Inferior parietal cortex (tissue), 1 donor: ENCODE results near the gene CSMD2.

Experiments
- DNase-seq: peaks from one replicate; pipeline ENCODE4 v3.0.0-alpha.2; 2016; ENCODE audit errors: extremely low spot score

Gene CSMD2

DNA sequence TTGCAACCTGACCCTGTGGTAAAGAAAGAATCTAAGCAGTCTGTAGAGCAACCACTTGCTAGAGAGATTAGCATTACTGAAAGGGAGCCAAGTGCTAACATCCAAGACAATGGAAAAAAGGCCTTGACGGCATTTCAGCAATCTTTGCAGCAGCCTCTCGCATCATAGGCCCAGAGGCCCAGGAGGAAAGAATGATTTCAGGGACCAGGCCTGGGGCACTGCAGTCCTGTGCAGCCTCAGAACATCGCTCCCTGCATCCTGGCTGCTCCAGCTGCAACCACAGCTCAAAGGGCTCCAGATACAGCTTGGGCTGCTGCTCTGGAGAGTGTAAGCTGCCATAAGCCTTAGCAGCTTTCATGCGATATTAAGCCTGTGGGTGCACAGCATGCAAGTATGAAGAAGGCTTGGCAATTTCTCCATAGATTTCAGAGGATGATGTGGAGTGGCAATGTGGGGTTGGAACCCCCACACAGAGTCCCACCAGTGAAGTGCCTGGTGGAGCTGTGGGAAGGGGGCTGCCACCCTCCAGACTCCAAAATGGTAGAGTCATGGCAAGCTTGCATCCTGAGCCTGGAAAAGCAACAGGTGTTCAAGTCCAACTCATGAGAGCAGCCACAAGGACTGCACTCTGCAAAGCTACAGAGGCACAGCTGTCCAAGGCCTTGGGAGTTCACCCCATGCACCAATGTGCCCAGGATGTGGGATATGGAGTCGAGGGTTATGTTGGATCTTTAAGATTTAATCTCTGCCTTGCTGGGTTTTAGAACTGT lies 411.8 kb downstream of the CSMD2 start:
- DNase-seq = no peak

DNA sequence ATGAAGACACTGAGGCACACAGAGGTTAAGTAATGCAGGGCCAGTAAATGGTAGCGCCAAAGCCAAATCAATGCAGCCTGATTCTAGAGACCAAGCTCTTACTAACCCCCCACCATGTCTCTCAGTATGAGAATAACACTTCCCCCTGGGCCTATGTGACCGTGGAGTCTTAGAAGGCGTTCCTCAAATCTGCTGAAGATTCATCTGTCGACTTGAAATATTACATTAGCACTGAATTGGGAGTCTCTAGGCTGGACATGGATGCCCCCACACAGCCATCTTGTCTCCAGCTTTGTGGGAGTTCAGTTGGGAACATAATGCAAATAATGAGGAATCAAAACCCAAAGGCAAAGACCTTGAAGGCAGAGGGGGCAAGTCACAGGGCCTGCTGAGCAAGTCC lies 419.1 kb downstream of the CSMD2 start:
- DNase-seq = no peak

DNA sequence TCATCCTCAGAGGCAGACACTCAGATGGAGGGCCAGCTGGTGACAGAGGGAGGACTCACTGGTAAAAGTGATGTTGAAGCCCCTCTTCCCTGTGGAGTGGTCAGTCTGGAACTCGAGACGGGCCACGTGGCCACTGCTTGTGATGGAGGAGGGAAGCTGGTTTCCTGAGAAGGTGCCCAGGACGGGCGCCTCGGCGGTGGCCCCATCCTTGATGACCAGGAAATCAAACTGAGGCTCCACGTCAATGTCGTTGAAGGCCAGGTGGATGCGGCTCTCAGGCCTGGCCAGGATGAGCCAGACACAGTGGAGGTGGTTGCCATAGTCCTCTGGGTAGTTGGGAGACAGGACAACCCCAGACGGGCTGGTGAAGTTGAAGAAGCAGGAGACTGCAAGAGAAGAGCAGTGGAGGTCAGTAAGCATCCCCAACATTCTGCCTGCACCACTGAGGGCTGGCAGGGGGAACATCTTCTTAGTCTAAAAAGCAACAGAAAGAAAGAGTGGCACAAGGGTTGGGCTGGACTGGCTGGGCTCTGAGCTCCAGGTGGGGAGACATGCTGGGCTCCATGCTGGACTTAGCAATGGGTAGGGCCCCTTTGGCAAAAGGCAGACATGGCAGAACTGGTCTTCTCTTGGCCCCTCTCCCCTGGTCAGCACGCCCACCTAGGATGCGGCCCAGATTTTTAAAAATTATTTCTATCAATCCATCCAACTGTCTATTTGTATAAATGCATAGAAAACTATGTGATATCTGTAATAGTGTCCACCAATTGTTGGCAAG lies 421.6 kb downstream of the CSMD2 start:
- no peak for DNase-seq

DNA sequence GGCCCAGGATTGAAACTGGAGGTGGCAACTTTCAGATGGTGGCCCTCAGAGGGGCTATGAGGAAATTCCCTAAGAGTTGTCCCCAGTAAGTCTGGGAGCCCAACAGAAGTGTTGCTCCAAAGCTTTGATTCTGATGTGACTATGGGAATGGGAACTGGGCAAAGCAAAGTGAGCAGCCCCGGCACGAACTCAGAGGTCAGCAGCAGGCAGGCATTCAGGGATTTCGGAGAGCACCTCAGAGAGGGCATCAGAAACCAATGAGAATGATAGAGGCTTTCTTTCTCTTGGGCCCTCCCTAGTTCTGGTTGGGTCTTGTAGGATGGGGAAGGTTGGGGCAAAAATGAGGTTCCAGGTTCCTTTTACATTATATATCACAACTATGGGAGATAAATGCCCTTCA lies 422.4 kb downstream of the CSMD2 start:
- DNase-seq = no peak

GRCh38 chr1:33741749-33742148 lies 423.3 kb downstream of the CSMD2 start:
- DNase-seq = no peak

DNA sequence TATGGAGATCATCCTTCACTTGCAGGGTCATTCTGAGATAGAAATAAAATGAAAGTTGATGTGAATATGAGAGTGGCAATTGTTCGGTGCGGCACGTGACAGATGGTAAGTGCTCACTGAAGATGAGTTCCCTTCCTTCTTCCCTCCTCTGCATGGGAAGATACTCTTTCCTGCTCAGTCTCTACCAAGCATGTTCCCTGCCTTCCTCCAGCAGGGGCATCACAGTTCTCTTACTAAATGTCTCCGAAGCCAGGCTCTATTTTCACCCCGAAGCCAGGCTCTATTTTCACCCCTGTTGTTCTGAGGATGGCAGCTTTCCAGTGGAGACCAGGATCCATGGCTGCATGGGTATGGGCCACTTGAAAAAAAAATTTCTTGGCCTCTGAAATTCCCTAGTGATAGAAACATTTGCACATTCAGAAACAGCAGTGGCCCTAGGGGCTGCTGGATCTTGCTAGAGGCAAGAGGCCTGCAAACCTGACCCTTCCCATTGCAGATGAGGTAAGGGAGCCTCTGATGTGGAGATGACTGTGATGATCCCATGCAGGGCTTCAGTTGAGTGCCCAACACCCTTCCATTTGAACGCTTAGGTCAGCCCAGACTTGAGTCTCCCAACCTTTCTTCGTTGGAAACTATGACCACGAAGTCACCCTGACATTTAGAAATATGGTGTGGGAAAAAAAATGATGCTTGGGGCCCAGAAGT lies 424.8 kb downstream of the CSMD2 start:
- no peak for DNase-seq

DNA sequence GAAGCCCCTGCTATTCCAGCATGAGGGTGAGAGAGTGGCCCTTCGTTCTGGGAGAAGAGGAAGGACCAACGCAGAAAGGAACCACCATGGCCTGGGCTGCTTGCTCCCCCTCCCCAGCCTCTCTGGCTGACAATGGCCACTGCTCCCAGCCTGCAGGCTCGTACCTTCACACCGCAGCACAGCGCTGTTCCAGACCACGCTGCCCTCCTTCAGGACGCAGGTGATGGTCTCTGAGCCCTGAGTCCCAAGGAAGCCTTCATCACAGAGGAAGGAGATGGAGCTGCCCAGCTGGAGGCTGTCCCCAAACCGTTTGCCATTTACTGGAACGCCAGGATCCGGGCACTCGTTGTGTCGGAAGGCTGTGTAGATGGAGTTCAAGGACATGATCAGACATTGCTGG lies 426.1 kb downstream of the CSMD2 start:
- DNase-seq = no peak

DNA sequence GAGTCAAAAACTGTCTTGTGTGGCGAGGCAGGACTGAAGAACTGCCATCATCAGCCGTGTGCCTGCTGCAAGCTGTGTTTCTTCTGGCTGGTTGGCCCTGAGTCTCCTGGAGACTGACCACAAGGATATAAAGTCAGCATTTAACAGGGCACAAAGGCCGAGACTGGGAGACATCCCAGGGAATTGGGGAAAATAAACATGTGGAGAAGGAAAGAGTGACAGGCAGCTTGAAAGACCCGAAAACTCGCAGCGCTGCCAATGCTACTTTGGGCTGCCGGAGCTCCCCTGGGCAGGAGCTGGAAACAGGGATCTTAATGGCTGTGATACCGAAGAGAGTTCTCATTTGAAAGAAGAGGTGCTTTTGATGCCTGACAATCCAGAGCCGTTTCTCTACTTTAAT lies 426.5 kb downstream of the CSMD2 start:
- DNase-seq = no peak

DNA sequence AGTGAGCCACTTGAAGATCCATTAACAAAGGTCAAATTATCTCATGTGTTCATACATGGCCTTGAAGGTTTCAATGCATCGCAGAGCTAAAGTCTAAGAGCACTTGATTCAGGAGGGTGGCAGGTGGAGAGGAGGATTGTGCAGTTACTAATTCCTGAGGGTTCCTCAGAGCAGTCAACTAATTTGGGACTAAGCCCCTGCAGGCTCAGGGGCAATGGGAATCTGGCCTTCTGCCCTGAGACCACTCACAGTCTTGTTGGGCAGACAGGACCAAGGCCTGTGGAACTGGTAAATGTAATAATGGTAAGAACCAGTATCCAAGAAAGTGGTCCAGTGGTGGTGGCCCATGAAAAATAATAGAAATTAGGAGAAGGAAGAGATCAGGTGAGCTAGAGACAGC lies 428.5 kb downstream of the CSMD2 start:
- DNase-seq = no peak

GRCh38 chr1:33735624-33736023 lies 429.4 kb downstream of the CSMD2 start:
- DNase-seq = peak; percentile 49

GRCh38 chr1:33727310-33727709 lies 437.7 kb downstream of the CSMD2 start:
- no peak for DNase-seq

GRCh38 chr1:33726274-33726804 lies 438.7 kb downstream of the CSMD2 start:
- no peak for DNase-seq

- DNase-seq = peak; percentile 38
These were observed 439.4 kb downstream of the CSMD2 start for GRCh38 chr1:33725556-33726160.

- DNase-seq = no peak
These were observed 440.0 kb downstream of the CSMD2 start for GRCh38 chr1:33725037-33725436.

DNA sequence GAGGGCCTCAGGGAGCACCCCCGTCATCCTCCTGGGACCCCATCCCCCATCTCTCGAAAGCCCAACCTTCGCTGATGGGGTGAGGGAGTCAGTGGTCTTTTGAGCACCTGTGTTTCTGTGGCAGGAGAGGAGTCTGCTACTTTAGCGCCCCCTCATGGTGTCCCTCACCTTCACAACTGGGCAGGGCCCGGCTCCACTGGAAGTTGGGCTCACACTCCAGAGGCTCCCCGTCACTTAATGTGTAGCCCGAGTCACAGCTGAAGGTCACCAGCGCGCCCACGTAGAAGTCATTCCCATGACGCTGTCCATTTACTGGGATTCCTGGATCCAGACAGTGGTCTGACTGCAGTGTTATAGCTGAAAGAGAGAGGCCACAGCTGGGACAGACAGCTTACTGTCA lies 440.7 kb downstream of the CSMD2 start:
- no peak for DNase-seq

DNA sequence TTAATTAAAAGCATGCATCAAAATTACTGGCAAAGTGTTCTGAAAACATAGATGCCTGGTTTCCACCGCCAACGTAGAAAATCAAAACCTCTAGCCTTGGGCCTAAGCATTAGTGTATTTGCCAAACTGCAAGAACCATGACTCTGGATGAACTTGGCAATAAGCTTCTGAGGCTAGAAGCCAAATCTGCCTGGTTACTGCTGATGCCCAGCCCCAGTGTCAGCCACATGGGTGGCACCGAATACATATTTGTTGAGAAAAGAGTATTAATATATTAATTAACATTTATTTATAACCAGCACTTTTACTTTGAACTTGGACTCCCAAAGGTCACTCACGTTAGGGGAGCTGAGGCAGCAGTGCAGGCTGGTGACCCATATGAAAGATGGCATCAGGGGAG lies 441.8 kb downstream of the CSMD2 start:
- DNase-seq = no peak

GRCh38 chr1:33721301-33721815 lies 443.7 kb downstream of the CSMD2 start:
- DNase-seq = no peak

DNA sequence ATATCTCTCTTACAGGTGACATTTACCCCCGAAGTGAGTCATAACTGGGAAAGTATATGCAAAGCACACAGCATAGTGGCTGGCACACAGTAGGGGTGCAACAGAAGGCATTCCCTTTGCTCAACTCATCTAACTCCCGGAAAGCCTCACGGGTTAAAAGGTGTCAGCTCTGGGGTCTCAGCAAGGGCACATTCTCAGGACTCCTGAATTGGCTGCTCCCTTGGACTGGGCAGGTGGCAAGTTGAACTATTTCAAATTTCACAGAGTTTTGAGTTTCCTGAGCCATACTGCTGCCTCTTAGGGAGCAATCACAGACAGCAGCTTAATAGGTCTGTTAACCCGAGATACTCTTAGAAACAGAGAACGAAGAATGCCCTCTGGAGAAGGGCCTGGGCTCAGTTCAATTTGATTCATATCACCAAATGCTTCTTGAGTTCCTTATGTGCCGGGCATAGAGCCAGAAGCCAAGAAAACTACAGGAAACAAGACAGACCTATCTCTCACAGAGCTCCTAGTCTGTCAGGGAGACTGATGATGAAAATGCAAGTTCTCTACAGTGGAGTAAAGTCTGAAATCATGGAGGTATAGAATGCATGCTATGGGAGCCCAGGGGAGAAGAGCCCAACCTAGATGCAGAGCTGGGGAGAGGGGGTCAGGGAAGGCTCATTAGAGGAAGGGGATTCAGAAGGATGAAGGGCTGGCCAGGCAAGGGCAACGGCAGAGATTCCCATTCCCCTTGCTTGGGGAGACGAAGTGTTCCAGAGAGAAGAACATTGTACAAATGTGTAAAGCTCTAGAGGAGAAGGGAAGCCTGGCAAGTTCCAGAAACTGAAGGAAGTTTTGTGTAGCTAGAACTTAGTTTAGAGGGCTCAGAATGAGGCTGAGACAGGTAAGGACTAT lies 445.0 kb downstream of the CSMD2 start:
- DNase-seq = no peak

- no peak for DNase-seq
These were observed 445.7 kb downstream of the CSMD2 start for GRCh38 chr1:33719326-33719725.

- no peak for DNase-seq
These were observed 446.8 kb downstream of the CSMD2 start for GRCh38 chr1:33718186-33718585.
